Endothelial cell of umbilical vein (primary cell): ENCODE measurements around the gene TMPRSS9.

Experiments used
- CTCF ChIP-seq, 2 donors: IDR thresholded peaks; 1 replicate in 1 of 2; 2 replicates in 1 of 2; pipeline ENCODE4 v1.5.1; 2011; ENCODE audit warnings: low read length in 2 of 2, mild to moderate bottlenecking in 2 of 2, moderate library complexity in 2 of 2, control low read depth in 1 of 2, inconsistent platforms in 1 of 2, low read depth in 1 of 2; ENCODE audit not compliant: insufficient read depth in 1 of 2; ENCODE audit errors: extremely low read depth in 1 of 2
- EZH2 ChIP-seq: IDR thresholded peaks from 2 replicates; pipeline ENCODE4 v1.6.1; 2012; ENCODE audit warnings: borderline replicate concordance, low read depth, mild to moderate bottlenecking, moderate library complexity, low read length, inconsistent platforms; ENCODE audit not compliant: severe bottlenecking
- FOS ChIP-seq: IDR thresholded peaks from 2 replicates; pipeline ENCODE4 v1.6.1; 2011; ENCODE audit warnings: mild to moderate bottlenecking, low read length, moderate library complexity, borderline replicate concordance; ENCODE audit not compliant: insufficient read depth
- JUN ChIP-seq: IDR thresholded peaks from 2 replicates; pipeline ENCODE4 v1.6.1; 2011; ENCODE audit warnings: borderline replicate concordance, low read depth; ENCODE audit not compliant: insufficient read length, insufficient read depth
- MAX ChIP-seq: IDR thresholded peaks from 2 replicates; pipeline ENCODE4 v1.6.1; 2011; ENCODE audit not compliant: insufficient read depth, insufficient read length
- MYC ChIP-seq: IDR thresholded peaks from one replicate; pipeline ENCODE4 v1.6.1; 2011; ENCODE audit warnings: mild to moderate bottlenecking, low read depth, low read length
- POLR2A ChIP-seq: IDR thresholded peaks from 2 replicates; pipeline ENCODE4 v1.6.1; 2012; ENCODE audit warnings: low read depth, mild to moderate bottlenecking, control low read depth, low read length
- POLR2AphosphoS5 ChIP-seq: IDR thresholded peaks from 2 replicates; pipeline ENCODE4 v1.6.1; 2012; ENCODE audit warnings: low read depth, mild to moderate bottlenecking, control low read depth, low read length, moderate library complexity; ENCODE audit not compliant: insufficient read depth

- TF ChIP-seq CTCF (IDR thresholded peaks at IDR 0.05; ENCODE audit: extremely low read depth in 1 of 2, insufficient read depth in 1 of 2, low read depth in 1 of 2, low read length in 2 of 2): no peak
- no peak for TF ChIP-seq EZH2
- TF ChIP-seq POLR2A: no peak
- no peak for TF ChIP-seq POLR2AphosphoS5
- no peak for TF ChIP-seq MAX
- TF ChIP-seq MYC: no peak
- no peak for TF ChIP-seq FOS
- TF ChIP-seq JUN: no peak
Measured at GRCh38 chr19:2317756-2318155, 42.3 kb upstream of the TMPRSS9 start.
